ENCODE measurements around the gene PLCL2.

PLCL2 gene

DNA sequence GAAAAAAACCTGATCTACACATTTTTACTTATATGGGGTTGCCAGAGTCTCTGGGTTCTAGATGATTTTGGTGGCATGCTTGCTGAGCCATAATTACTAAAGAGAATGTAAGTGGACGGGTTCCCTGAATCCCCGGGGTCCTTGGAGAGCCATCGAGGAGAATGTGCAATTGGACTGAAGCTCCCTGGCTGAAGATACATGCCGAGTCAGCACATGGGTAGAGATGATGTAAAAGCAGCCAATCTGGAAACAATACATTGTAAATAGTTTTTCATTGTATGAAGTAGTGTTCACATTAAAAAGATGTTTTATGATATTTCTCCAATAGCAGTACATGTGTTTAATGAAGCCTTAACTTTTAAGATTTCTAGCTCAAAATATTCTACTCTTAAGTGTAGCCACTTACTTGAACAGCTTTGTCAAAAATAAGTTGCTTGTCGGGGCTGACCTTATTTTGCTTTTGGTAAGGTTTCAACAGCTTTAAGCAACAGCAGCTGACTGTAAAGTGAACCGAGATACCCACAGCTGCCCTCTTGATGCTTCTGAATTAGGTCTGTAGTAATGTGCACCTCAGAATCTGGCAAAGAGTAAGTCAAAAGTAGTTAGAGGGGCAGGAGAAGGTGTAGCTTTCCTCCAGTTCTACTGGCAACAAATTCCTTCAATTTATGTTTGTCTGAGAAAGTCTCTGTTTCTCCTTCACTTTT, 205.7 kb downstream of the PLCL2 start:
- TF ChIP-seq, protein P1, sequence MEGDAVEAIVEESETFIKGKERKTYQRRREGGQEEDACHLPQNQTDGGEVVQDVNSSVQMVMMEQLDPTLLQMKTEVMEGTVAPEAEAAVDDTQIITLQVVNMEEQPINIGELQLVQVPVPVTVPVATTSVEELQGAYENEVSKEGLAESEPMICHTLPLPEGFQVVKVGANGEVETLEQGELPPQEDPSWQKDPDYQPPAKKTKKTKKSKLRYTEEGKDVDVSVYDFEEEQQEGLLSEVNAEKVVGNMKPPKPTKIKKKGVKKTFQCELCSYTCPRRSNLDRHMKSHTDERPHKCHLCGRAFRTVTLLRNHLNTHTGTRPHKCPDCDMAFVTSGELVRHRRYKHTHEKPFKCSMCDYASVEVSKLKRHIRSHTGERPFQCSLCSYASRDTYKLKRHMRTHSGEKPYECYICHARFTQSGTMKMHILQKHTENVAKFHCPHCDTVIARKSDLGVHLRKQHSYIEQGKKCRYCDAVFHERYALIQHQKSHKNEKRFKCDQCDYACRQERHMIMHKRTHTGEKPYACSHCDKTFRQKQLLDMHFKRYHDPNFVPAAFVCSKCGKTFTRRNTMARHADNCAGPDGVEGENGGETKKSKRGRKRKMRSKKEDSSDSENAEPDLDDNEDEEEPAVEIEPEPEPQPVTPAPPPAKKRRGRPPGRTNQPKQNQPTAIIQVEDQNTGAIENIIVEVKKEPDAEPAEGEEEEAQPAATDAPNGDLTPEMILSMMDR (conservative IDR thresholded peaks at IDR 0.05; ENCODE audit: low read depth, low read length): no peak
- H4K20me1 ChIP-seq (ENCODE audit: insufficient read depth): no peaks in the 10 kb centered on the region
- no peak overlapping the region for H3K4me3 ChIP-seq (IDR thresholded peaks at IDR 0.05; ENCODE audit: insufficient read depth, low read depth, low read length)
- no peak overlapping the region for H3K27ac ChIP-seq
- no peaks in the 10 kb centered on the region for H3K4me1 ChIP-seq (ENCODE audit: low read depth, poor library complexity, severe bottlenecking)
- no peaks in the 10 kb centered on the region for H3K27me3 ChIP-seq (ENCODE audit: insufficient read depth, low read depth)
- no peaks in the 10 kb centered on the region for H3K36me3 ChIP-seq (ENCODE audit: insufficient read depth)
- no peak overlapping the region for H2AFZ ChIP-seq (ENCODE audit: low read depth)
- no peaks in the 10 kb centered on the region for H3K79me2 ChIP-seq (ENCODE audit: insufficient read depth, low read depth)
- H3K4me2 ChIP-seq: no peak overlapping the region
- no peak overlapping the region for H3K9ac ChIP-seq

DNA sequence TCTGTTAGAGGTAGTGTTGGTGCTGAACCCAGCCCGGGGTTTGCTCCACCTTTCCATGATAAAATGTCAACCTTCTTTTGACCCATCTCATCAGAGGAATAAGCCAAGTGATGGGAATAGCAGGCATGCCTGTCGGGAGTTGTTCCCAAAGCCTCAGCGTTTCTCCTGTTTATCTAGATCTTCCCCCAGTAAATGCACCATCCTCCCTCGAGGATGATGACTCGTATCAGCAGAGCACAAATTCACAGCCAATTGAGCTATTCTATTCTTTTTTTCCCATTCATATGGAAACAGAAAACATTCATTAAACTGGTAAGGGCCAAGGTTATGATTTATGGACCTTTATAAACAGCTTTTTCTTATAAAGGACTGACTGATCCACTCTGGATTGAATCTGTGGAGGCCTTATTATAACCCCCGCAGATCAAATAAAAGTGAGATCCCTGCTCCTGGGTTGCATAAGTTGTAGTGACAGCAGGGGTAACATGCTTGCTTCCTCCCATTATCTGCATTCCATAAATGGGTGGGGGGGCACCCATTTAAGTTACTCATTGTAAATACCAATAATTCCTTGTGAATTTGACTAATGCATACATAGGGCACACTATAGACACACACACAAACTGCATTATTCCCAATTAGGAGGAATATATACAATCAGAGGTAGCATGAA, 207.3 kb downstream of the PLCL2 start:
- H3K9ac ChIP-seq: no peak overlapping the region
- TF ChIP-seq, protein P1 (conservative IDR thresholded peaks at IDR 0.05; ENCODE audit: low read depth, low read length): no peak
- H3K27ac ChIP-seq: no peak overlapping the region
- no peaks in the 10 kb centered on the region for H3K4me1 ChIP-seq (ENCODE audit: low read depth, poor library complexity, severe bottlenecking)
- H3K4me2 ChIP-seq: no peak overlapping the region
- H3K79me2 ChIP-seq (ENCODE audit: insufficient read depth, low read depth): no peaks in the 10 kb centered on the region
- H3K27me3 ChIP-seq (ENCODE audit: insufficient read depth, low read depth): no peaks in the 10 kb centered on the region
- no peaks in the 10 kb centered on the region for H4K20me1 ChIP-seq (ENCODE audit: insufficient read depth)
- H3K4me3 ChIP-seq (IDR thresholded peaks at IDR 0.05; ENCODE audit: insufficient read depth, low read depth, low read length): no peak overlapping the region
- H3K36me3 ChIP-seq (ENCODE audit: insufficient read depth): no peaks in the 10 kb centered on the region
- H2AFZ ChIP-seq (ENCODE audit: low read depth): no peak overlapping the region

DNA sequence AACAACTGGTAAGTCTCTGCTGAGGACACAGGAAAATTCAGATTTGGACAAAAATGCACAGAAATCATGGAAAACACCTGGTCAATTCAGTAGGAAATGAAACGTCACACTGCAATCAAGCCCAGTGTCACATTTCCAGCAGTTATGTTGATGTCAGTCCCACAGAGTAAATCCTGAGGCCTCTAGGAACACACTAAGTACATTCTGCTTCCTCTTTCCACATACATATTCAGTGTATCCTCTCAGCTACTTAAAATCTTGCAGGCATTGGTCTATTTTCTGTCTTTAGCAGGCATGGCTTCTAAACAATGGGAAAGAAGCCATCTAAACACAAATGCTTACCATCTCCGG, 207.8 kb downstream of the PLCL2 start:
- no peaks in the 10 kb centered on the region for H3K4me1 ChIP-seq (ENCODE audit: low read depth, poor library complexity, severe bottlenecking)
- H2AFZ ChIP-seq (ENCODE audit: low read depth): no peak overlapping the region
- TF ChIP-seq, protein P1 (conservative IDR thresholded peaks at IDR 0.05; ENCODE audit: low read depth, low read length): no peak

DNA sequence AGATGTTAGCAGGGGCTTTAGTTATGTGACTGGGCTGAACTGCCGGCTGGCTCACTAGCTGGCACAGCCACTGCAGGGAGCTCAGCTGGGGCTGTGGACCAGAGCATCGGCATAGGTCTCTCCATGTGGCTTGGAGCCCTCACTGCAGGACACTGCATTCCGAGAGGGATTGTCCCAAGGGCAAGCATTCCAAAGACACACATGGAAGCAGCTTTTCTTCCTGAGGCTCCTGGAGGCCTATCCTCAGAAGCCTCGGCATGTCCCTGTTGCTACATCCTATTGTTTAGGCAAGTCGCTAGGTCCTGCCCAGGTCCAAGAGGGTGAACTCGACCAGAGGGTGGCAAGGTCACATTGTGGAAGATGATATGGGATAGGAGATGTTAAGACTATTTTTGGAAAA, 209.8 kb downstream of the PLCL2 start:
- no peaks in the 10 kb centered on the region for H3K36me3 ChIP-seq (ENCODE audit: insufficient read depth)
- H3K27ac ChIP-seq: no peak overlapping the region
- no peaks in the 10 kb centered on the region for H3K79me2 ChIP-seq (ENCODE audit: insufficient read depth, low read depth)
- no peak overlapping the region for H3K4me3 ChIP-seq (IDR thresholded peaks at IDR 0.05; ENCODE audit: insufficient read depth, low read depth, low read length)
- no peaks in the 10 kb centered on the region for H3K27me3 ChIP-seq (ENCODE audit: insufficient read depth, low read depth)
- no peak overlapping the region for H3K9ac ChIP-seq
- no peaks in the 10 kb centered on the region for H3K4me1 ChIP-seq (ENCODE audit: low read depth, poor library complexity, severe bottlenecking)
- no peaks in the 10 kb centered on the region for H4K20me1 ChIP-seq (ENCODE audit: insufficient read depth)
- TF ChIP-seq, protein P1 (conservative IDR thresholded peaks at IDR 0.05; ENCODE audit: low read depth, low read length): no peak
- no peak overlapping the region for H2AFZ ChIP-seq (ENCODE audit: low read depth)
- H3K4me2 ChIP-seq: no peak overlapping the region

More for the DNA sequence above, 207.8 kb downstream of the PLCL2 start:
- no peaks in the 10 kb centered on the region for H4K20me1 ChIP-seq (ENCODE audit: insufficient read depth)
- no peak overlapping the region for H3K4me3 ChIP-seq (IDR thresholded peaks at IDR 0.05; ENCODE audit: insufficient read depth, low read depth, low read length)
- no peak overlapping the region for H3K4me2 ChIP-seq
- no peak overlapping the region for H3K27ac ChIP-seq
- no peaks in the 10 kb centered on the region for H3K36me3 ChIP-seq (ENCODE audit: insufficient read depth)
- no peaks in the 10 kb centered on the region for H3K79me2 ChIP-seq (ENCODE audit: insufficient read depth, low read depth)
- H3K27me3 ChIP-seq (ENCODE audit: insufficient read depth, low read depth): no peaks in the 10 kb centered on the region
- H3K9ac ChIP-seq: no peak overlapping the region
